OCI-LY3 (cell line): ENCODE measurements around the gene RPS6KB2.

ENCODE experiments used
- H2AFZ ChIP-seq: fragments of 200-600, 300-600 bp; shearing (Covaris generic); 2 replicates; pipeline ENCODE4 v1.6.0; 2014; ENCODE audit warnings: antibody characterized with exemption, low read depth, low read length
- H3K27ac ChIP-seq: fragments of 200-600, 300-600 bp; sonication (generic); 2 replicates; pipeline ENCODE4 v1.5.1; 2014; ENCODE audit warnings: mild to moderate bottlenecking, low read length, moderate library complexity, mixed read lengths
- H3K27me3 ChIP-seq: fragments of 200-600, 300-600 bp; sonication (generic); 2 replicates; pipeline ENCODE4 v1.6.1; 2014; ENCODE audit warnings: low read depth, low read length, mixed read lengths
- H3K36me3 ChIP-seq: fragments of 200-600, 300-600 bp; sonication (generic); replicated peaks from 2 replicates; pipeline ENCODE3; 2014; ENCODE audit warnings: low read depth, low read length, mixed read lengths
- H3K4me1 ChIP-seq: fragments of 300-600, 200-600 bp; sonication (generic); 2 replicates; pipeline ENCODE4 v1.6.1; 2014; ENCODE audit warnings: low read length, mixed read lengths
- H3K4me2 ChIP-seq: fragments of 200-600, 300-600 bp; sonication (generic); 2 replicates; pipeline ENCODE4 v1.6.1; 2014; ENCODE audit warnings: low read length, mixed read lengths
- H3K4me3 ChIP-seq: fragments of 300-600, 200-600 bp; sonication (generic); 2 replicates; pipeline ENCODE4 v1.5.1; 2014; ENCODE audit warnings: antibody characterized with exemption, mild to moderate bottlenecking, low read length, moderate library complexity
- H3K79me2 ChIP-seq: fragments of 300-600, 200-600 bp; shearing (Covaris generic); 2 replicates; pipeline ENCODE4 v1.6.1; 2014; ENCODE audit warnings: mild to moderate bottlenecking, low read length, mixed read lengths
- H3K9ac ChIP-seq: fragments of 300-600, 200-600 bp; shearing (Covaris generic); 2 replicates; pipeline ENCODE4 v1.6.0; 2014; ENCODE audit warnings: mild to moderate bottlenecking, low read length, moderate library complexity
- H3K9me3 ChIP-seq: fragments of 200-600, 300-600 bp; shearing (Covaris generic); 2 replicates; pipeline ENCODE4 v1.6.1; 2014; ENCODE audit warnings: low read length, mixed read lengths; ENCODE audit not compliant: insufficient read depth
- H4K20me1 ChIP-seq: fragments of 200-600, 300-600 bp; sonication (generic); 2 replicates; pipeline ENCODE4 v1.6.1; 2016; ENCODE audit warnings: low read length, mixed read lengths; ENCODE audit not compliant: insufficient read depth
- CTCF ChIP-seq: fragments of 200-600, 300-600 bp; sonication (generic); IDR thresholded peaks from 2 replicates; pipeline ENCODE4 v1.5.1; 2014; ENCODE audit warnings: antibody characterized with exemption, low read length, low read depth
- EZH2phosphoT487 ChIP-seq: fragments of 200-600 bp; shearing (Covaris generic); IDR thresholded peaks from 2 replicates; pipeline ENCODE4 v1.6.1; 2018; ENCODE audit warnings: antibody characterized with exemption, mixed run types, low read depth

RPS6KB2 gene

GRCh38 chr11:67428052-67429001 is at the start of gene RPS6KB2:
Gene RPS6KB2 (plus strand): TSS chr11:67428494. CDS start chr11:67428546, 52 bp downstream.
- TF ChIP-seq EZH2phosphoT487 (no peak), CTCF (no peak)
- Histone ChIP-seq H3K79me2 (peaks cover 18% of the 10 kb centered on the region), H4K20me1 (no peaks in the 10 kb centered on the region), H3K4me2 (peak within 1 kb of the TSS; percentile 82), H2AFZ (peak within 1 kb of the TSS; percentile 85), H3K27ac (peak within 1 kb of the TSS; percentile 47), H3K4me1 (peaks cover 13% of the 10 kb centered on the region), H3K27me3 (no peaks in the 10 kb centered on the region), H3K9ac (peak within 1 kb of the TSS; percentile 87), H3K36me3 (peaks cover 12% of the 10 kb centered on the region), H3K4me3 (peak within 1 kb of the TSS; percentile 86), H3K9me3 (no peaks in the 10 kb centered on the region)

GRCh38 chr11:67378544-67378943 is 49.8 kb upstream of the RPS6KB2 start:
- Histone ChIP-seq H3K27ac (no peak overlapping the region), H4K20me1 (no peaks in the 10 kb centered on the region), H3K4me3 (no peak overlapping the region), H3K27me3 (peaks cover 18% of the 10 kb centered on the region), H2AFZ (no peak overlapping the region), H3K9me3 (no peaks in the 10 kb centered on the region), H3K4me2 (no peak overlapping the region), H3K9ac (no peak overlapping the region), H3K4me1 (peaks cover 37% of the 10 kb centered on the region), H3K79me2 (peaks cover 4% of the 10 kb centered on the region; the same call in 1 of the 2 replicates), H3K36me3 (no peaks in the 10 kb centered on the region)
- TF ChIP-seq CTCF (no peak), EZH2phosphoT487 (no peak)

- H3K9me3 ChIP-seq = no peaks in the 10 kb centered on the region
- no peaks in the 10 kb centered on the region for H4K20me1 ChIP-seq
- TF ChIP-seq EZH2phosphoT487 (no peak), CTCF (no peak)
- no peak overlapping the region for H3K27ac ChIP-seq
- no peak overlapping the region for H3K4me3 ChIP-seq
- no peaks in the 10 kb centered on the region for H3K79me2 ChIP-seq
- peaks cover 22% of the 10 kb centered on the region for H3K27me3 ChIP-seq
- no peaks in the 10 kb centered on the region for H3K36me3 ChIP-seq
- H2AFZ ChIP-seq = no peak overlapping the region
- no peak overlapping the region for H3K4me2 ChIP-seq
- H3K4me1 ChIP-seq = peaks cover 32% of the 10 kb centered on the region
- no peak overlapping the region for H3K9ac ChIP-seq
These were observed 48.9 kb upstream of the RPS6KB2 start for GRCh38 chr11:67379061-67380058.
